Fibroblast of lung (primary cell): Measurements from ENCODE around the gene IL1F10.

ENCODE experiments used
- CTCF ChIP-seq, 2 donors: IDR thresholded peaks in 1 of 2; conservative IDR thresholded peaks in 1 of 2; 1 replicate in 1 of 2; 2 replicates in 1 of 2; pipeline ENCODE4 v1.5.1; 2011 to 2012; ENCODE audit warnings: low read length in 2 of 2, control low read depth in 1 of 2, inconsistent platforms in 1 of 2, low read depth in 1 of 2, mild to moderate bottlenecking in 1 of 2
- EZH2 ChIP-seq: IDR thresholded peaks from 2 replicates; pipeline ENCODE4 v1.5.1; 2012; ENCODE audit warnings: low read length, control low read depth, mild to moderate bottlenecking; ENCODE audit errors: missing control alignments

- TF ChIP-seq CTCF (conservative IDR thresholded peaks at IDR 0.05 in 1 of 2, IDR thresholded peaks at IDR 0.05 in 1 of 2; ENCODE audit: low read depth in 1 of 2, low read length in 2 of 2) = no peak
- no peak for TF ChIP-seq EZH2
Observed at GRCh38 chr2:113111823-113112287, 44.1 kb downstream of the IL1F10 start.
